Type B pancreatic cell (in vitro differentiated cells): Measurements from ENCODE around the gene WDFY3. TPM values are rescaled to one million over a fixed set of nuclear protein-coding genes. Genes with fewer than 3 reads are reported as not detected.
A peak's percentile ranks its signal among the peaks of the same experiment; 100 is the strongest.

ENCODE experiments used
- DNase-seq: peaks from one replicate; pipeline ENCODE4 v3.0.0; 2021; ENCODE audit warnings: mixed read lengths; ENCODE audit not compliant: unreplicated experiment; ENCODE audit errors: extremely low spot score
- H3K27ac Mint-ChIP-seq: 2 replicates; pipeline ENCODE4 v1.8.0; 2021; ENCODE audit warnings: mild to moderate bottlenecking, mixed read lengths
- H3K27me3 Mint-ChIP-seq: 2 replicates; pipeline ENCODE4 v1.8.0; 2021; ENCODE audit warnings: mixed read lengths
- H3K36me3 Mint-ChIP-seq: 2 replicates; pipeline ENCODE4 v1.8.0; 2021; ENCODE audit warnings: mixed read lengths
- H3K4me1 Mint-ChIP-seq: one replicate; pipeline ENCODE4 v1.8.0; 2021; ENCODE audit warnings: mixed read lengths; ENCODE audit not compliant: unreplicated experiment
- H3K4me3 Mint-ChIP-seq: 2 replicates; pipeline ENCODE4 v1.8.0; 2021; ENCODE audit warnings: mild to moderate bottlenecking, mixed read lengths
- H3K9me3 Mint-ChIP-seq: 2 replicates; pipeline ENCODE4 v1.8.0; 2021; ENCODE audit warnings: mixed read lengths
- CTCF ChIP-seq: fragments of 200-600 bp; sonication (generic); conservative IDR thresholded peaks from 2 replicates; pipeline ENCODE4 v1.5.0; 2021; ENCODE audit warnings: antibody characterized with exemption, mild to moderate bottlenecking
- total RNA-seq: library from RNA; stranded (reverse); gene quantifications from 2 replicates; pipeline ENCODE4 v1.2.1, GENCODE V29; 2021; ENCODE audit warnings: low replicate concordance

The WDFY3 gene
- total RNA-seq, 1 donor from 2014 or later = 79.5 TPM

- no peak overlapping the region for H3K27ac Mint-ChIP-seq
- peaks cover 34% of the 10 kb centered on the region for H3K36me3 Mint-ChIP-seq
- H3K4me3 Mint-ChIP-seq = no peak overlapping the region
- no peaks in the 10 kb centered on the region for H3K9me3 Mint-ChIP-seq
- no peak for DNase-seq
- no peaks in the 10 kb centered on the region for H3K27me3 Mint-ChIP-seq
- TF ChIP-seq CTCF = no peak
- H3K4me1 Mint-ChIP-seq = peaks cover 11% of the 10 kb centered on the region
Observed at GRCh38 chr4:84875636-84876371, 90.7 kb downstream of the WDFY3 start.

GRCh38 chr4:84874619-84875018 is 91.9 kb downstream of the WDFY3 start:
- no peaks in the 10 kb centered on the region for H3K9me3 Mint-ChIP-seq
- DNase-seq = no peak
- no peak overlapping the region for H3K4me3 Mint-ChIP-seq
- no peak for TF ChIP-seq CTCF
- H3K27me3 Mint-ChIP-seq = no peaks in the 10 kb centered on the region
- H3K4me1 Mint-ChIP-seq = peaks cover 16% of the 10 kb centered on the region
- no peak overlapping the region for H3K27ac Mint-ChIP-seq
- peaks cover 28% of the 10 kb centered on the region for H3K36me3 Mint-ChIP-seq

GRCh38 chr4:84870398-84871163 is 95.9 kb downstream of the WDFY3 start:
- Mint-ChIP-seq H3K27me3 (no peaks in the 10 kb centered on the region), H3K4me1 (peaks cover 11% of the 10 kb centered on the region), H3K36me3 (peaks cover 20% of the 10 kb centered on the region), H3K27ac (peak overlapping the region; percentile 80), H3K4me3 (peak overlapping the region; percentile 46), H3K9me3 (no peaks in the 10 kb centered on the region)
- TF ChIP-seq CTCF = no peak
- no peak for DNase-seq

GRCh38 chr4:84866295-84866694 is 100.2 kb downstream of the WDFY3 start:
- TF ChIP-seq CTCF = no peak
- H3K9me3 Mint-ChIP-seq = peaks cover 5% of the 10 kb centered on the region
- H3K4me3 Mint-ChIP-seq = no peak overlapping the region
- H3K4me1 Mint-ChIP-seq = peaks cover 16% of the 10 kb centered on the region
- H3K27ac Mint-ChIP-seq = no peak overlapping the region
- no peaks in the 10 kb centered on the region for H3K27me3 Mint-ChIP-seq
- DNase-seq = no peak
- H3K36me3 Mint-ChIP-seq = peaks cover 15% of the 10 kb centered on the region

DNA sequence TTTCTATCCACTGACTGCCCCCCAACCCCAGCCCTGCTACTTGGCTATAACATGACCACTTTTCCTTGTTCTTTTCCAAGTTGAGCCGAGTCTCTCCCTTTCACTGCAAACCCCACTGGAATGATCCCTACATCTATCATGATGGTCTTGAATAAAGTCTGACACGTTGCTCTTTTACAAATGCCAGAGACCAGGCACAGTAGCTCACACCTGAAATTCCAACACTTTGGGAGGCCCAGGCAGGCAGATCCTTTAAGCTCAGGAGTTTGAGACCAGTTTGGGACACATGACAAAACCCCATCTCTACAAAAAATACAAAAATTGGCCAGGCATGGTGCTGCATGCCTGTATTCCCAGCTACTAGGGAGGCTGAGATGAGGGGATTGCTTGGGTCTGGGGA is 100.9 kb downstream of the WDFY3 start:
- H3K4me1 Mint-ChIP-seq = peaks cover 10% of the 10 kb centered on the region
- peaks cover 5% of the 10 kb centered on the region for H3K9me3 Mint-ChIP-seq
- peaks cover 11% of the 10 kb centered on the region for H3K36me3 Mint-ChIP-seq
- no peaks in the 10 kb centered on the region for H3K27me3 Mint-ChIP-seq
- no peak for DNase-seq
- peak overlapping the region; percentile 90 for H3K27ac Mint-ChIP-seq
- peak overlapping the region; percentile 56 for H3K4me3 Mint-ChIP-seq
- no peak for TF ChIP-seq CTCF
